GM18519 (cell line): ENCODE data around the gene MYOCOS.

Experiments
- ATAC-seq: cut with Tn5 transposase; IDR thresholded peaks from one replicate; pipeline ENCODE4 v1.9.1; 2021; ENCODE audit warnings: mild to moderate bottlenecking, moderate library complexity; ENCODE audit not compliant: unreplicated experiment, low FRiP score

Gene MYOCOS

DNA sequence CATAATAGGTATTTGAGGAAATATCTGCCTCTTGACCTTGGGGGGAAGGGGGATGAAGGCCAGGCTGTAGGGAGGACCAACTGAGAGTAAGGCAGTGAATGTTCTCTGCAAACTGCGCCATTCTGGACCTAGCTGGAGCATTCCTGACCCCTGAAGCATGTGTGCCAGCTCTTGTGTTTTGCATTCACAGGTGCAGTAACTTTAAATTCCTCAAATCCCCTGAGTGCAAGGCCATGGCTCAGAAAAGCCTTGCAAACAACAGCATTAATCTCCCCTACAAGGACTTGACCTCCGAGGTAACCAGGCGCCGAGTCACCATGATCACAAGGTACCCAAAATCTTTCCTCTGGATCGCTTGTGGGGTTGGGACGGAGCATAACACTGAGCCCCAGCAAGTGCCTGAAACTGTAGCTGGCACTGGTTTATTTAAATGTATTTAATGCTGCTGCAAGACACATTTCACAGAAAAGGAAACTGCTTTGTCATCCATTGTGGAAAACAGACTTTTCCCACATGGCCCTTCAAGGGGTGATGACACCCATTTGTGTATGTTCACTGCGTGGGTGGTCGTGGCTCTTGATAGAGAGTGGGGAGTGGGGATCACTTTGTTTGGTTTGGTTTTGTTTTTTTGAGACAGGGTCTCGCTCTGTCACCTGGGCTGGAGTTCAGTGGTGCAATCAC lies 1.7 kb downstream of the MYOCOS start:
- no peak for ATAC-seq

DNA sequence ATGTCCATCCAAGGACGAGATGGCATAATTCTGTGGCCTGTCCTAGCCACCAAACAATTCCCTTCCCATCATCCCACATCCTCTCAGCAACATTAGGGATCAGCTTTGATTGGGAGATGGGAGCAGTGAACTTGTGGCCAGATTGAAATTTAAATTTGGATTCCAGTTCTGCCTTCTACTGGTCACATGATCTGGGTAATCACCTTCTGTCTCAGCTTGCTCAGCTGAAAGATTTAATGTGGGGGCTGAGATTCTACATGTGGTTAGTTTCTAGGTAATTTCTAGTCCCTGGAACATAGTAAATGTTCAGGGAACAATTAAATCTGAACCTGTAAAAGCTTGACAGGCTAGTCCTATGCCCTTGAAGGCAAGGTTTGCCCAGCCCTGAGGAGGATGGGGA lies 3.2 kb downstream of the MYOCOS start:
- no peak for ATAC-seq

DNA sequence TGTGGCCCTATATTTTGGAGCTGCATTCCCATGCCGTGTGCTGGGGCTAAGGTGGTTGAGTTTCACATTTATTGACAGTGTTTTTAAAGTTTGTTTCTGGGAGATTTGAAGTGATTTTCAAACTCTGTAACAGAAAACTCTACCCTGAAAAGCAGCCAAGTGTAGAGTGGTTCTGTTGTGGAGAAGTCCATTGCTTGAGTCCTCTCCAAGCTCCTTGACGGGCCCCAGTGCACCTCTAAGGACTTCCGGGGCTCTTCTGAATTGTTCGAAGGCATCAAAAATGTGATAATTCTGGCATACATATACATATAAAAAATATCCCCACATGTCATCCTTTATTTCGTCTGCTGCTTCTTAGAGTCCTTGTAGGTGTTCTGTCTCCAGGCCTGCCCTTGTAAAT lies 5.0 kb downstream of the MYOCOS start:
- ATAC-seq, result no peak

GRCh38 chr1:171628225-171628624 lies 6.2 kb downstream of the MYOCOS start:
- no peak for ATAC-seq

GRCh38 chr1:171635661-171636060 lies 13.6 kb downstream of the MYOCOS start:
- no peak for ATAC-seq

DNA sequence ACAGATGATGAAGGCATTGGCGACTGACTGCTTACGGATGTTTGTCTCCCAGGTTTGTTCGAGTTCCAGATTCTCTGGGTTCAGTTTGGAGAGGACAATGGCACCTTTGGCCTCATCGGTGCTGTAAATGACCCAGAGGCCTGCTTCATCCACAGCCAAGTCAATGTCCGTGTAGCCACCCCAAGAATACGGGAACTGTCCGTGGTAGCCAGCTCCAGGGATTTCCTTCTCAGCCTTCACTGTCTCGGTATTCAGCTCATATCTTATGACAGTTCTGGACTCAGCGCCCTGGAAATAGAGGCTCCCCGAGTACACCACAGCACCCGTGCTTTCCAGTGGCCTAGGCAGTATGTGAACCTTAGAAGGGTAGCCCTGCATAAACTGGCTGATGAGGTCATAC lies 14.1 kb downstream of the MYOCOS start:
- no peak for ATAC-seq

DNA sequence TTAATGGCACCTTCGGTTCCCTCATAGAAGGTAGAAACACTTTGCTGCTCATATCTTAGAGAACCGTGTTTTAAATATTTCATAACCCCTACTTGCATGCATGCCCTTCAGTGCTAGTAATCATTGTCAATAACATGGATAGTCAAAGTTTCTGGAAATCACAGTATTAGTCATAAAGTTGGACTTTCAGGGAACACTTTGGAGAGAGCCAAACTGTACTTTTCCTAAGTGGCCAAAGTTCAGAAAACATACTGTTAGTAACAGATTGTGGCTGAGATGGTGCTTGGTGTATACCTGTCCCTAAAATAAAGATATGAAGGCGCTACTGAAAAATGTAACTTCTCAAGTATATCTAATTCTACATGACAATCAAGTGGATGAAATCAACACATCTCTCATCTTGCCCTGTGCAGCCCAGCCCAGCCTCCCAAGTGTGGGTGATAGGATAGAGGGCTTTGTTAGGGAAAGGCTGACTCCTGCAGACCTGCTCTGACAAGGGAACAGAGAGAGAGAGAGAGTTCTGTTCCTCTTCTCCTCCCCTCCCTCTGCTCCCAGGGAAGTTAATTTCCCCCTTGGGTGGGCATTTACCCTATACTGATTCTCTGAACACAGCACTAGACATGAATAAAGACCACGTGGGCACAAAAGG lies 16.0 kb downstream of the MYOCOS start:
- ATAC-seq, result no peak

DNA sequence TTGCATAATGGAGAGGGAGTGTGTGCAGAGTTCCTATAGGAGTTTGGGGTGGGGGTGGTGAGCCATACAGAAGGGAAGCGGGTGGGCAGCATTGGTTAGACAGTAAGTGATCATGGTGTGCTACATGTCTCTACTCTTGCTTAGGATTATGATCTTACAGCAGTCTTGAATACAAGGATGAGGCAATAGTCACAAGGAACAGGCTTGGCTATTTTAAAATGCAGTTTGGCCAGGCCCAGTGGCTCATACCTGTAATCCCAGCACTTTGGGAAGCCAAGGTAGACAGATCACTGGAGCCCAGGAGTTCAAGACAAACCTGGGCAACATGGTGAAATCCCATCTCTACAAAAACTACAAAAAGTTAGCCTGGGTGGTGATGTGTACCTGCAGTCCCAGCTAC lies 18.2 kb downstream of the MYOCOS start:
- ATAC-seq, result no peak

- ATAC-seq, result no peak
These were observed 19.2 kb downstream of the MYOCOS start for GRCh38 chr1:171641076-171641864.

DNA sequence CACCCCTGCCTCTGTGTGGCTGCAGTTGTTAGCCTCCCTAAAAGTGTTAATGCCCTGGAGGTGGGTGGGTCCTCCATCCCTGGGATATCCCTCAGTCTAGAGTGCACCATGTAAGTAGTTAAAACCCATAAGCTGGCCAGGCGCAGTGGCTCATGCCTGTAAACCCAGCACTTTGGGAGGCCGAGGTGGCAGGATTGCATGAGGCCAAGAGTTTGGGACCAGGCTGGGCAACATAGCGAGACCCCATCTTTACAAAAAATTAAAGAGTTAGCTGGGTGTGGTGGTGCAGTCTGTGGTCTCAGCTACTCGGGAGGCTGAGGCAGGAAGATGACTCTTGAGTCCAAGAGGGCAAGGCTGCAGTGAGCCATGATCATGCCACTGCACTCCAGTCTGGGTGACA lies 20.2 kb downstream of the MYOCOS start:
- no peak for ATAC-seq

DNA sequence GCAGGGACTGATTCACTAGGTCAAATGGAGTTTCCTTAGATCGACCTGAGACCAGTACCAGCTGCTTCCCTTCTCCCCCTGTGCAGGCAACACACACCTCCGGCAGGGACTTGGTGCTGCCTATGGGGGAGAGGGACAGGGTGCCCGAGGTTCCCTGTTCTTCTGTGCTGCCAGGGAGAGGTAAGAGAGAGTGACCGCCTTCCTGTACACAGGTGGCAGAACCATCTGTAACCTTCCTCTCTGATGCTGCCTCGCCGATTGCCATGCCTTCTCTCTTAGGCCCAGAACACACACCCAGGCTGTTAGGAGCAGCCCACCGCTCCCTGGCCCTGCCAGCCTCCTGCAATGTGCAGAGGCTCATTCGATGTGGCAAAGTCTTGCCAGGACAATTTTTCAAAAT lies 21.1 kb downstream of the MYOCOS start:
- no peak for ATAC-seq

DNA sequence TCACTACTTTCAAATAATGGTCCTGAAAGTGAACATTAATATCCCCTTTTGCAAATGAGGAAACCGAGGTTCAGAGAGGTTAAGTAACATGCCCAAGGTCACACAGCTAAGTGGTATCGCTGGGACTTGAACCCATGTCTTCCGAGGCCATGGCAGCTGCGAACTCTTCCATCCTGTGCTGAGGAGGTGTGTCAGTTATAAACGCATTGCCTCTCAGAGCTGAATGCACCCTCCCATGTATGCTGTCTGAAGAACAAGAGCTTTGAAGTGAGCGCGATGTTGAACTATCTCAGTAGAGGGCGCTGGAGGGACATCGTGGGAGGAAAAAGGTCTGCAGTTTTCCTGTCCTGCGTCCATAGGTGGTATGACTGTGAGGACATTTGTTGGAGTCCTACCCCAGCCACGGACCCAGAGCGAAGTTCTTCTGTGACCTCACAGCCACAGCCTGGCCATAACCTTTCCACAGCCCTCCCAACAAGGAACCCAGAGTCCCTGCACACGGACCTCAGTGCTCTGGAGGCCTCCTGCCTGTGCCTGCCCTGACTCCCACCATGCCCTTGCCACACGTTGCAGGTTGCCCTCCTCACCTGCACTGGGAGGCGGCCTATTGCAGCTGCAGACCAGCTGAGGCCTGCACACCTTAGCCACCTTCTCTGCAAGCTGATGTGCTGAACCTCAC lies 22.9 kb downstream of the MYOCOS start:
- ATAC-seq, result peak; percentile 73

DNA sequence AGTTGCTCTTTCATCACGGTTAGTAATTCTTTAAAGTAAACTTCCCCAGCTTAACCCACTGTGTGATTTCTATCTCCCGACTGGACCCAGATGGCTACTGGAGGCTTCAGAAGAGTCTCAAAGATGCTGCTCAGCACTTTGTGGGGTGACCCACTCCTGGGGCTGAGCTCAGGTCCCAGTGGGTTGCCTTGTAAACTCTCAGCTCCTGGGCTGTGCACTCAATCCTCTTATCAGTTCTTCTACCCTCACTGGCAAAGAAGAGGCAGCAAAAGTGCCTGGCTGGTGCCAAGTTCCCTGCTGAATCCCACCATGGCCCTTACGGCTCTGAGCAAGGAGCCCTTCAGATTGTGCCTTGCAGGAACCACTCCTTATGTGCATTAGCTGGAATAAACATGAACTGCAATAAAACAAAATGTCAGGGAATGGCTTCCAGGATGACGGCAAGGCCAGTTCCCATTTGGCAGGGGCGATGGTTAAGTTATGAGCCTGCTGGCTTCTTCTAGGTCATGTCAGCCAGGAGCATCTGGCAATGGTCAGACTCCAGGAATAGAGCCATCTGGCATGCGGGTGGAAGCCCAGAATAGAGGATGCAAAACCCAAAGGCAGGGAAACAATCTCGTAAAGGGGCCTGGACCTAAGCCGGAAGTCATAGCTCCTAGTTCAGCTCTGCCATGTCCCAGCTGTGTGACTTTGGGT lies 23.7 kb downstream of the MYOCOS start:
- no peak for ATAC-seq

- ATAC-seq, result no peak
These were observed 24.2 kb downstream of the MYOCOS start for GRCh38 chr1:171646249-171646560.

DNA sequence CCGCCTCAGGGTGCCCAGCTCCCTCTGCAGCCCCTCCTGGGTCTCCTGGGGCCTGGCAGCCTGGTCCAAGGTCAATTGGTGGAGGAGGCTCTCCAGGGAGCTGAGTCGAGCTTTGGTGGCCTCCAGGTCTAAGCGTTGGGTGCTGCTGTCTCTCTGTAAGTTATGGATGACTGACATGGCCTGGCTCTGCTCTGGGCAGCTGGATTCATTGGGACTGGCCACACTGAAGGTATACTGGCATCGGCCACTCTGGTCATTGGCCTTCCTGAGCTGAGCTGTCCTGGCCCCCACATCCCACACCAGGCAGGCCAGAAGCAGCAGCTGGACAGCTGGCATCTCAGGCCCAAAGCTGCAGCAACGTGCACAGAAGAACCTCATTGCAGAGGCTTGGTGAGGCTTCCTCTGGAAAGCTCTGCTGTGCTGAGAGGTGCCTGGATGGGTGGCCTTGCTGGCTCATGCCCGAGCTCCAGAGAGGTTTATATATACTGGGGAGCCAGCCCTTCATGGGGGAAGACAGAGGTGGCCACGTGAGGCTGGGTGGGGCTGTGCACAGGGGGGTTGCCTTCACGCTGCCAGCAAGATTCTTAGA lies 30.3 kb downstream of the MYOCOS start, which contains the start of gene MYOC:
MYOC (minus strand) TSS at position 455 of the 589 bp plus-strand sequence; CDS start at position 378, 77 bp downstream.
- no peak for ATAC-seq

- ATAC-seq, result no peak
These were observed 31.8 kb downstream of the MYOCOS start for GRCh38 chr1:171653796-171654195.

- ATAC-seq, result no peak
These were observed 32.3 kb downstream of the MYOCOS start for GRCh38 chr1:171654201-171654941.

- peak; percentile 69 for ATAC-seq
These were observed 33.1 kb downstream of the MYOCOS start for GRCh38 chr1:171654942-171655745.

DNA sequence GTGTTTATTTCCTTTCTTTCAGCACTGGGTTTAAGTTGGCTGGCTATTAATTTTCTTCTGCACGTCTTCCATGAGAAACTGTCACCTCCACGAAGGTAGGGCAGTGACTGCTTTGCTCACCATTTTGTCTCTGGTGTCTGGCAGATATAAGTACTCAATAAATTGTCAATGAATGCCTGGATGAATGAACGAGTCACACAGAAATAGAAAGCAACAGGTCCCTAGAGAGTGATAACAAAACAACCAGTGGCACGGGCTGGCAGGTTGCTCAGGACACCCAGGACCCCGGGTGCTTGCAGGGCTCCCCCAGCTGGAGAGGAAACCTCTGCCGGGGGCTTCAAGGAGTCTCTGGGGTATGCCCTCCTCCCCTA lies 33.7 kb downstream of the MYOCOS start:
- no peak for ATAC-seq
